Stomach smooth muscle (tissue), 2 donors: ENCODE data around the gene UHRF1.
A peak's percentile ranks its signal among the peaks of the same experiment; 100 is the strongest.
"Not testable (repeated sequence)": the region's sequence is repeated elsewhere in the genome, so short reads cannot be mapped to it uniquely, and the experiment has no call there.

Experiments
- H3K27ac ChIP-seq: one replicate; pipeline ENCODE4 v1.7.0; 2013; ENCODE audit warnings: mild to moderate bottlenecking, low read length, inconsistent platforms
- H3K27me3 ChIP-seq, 2 donors: one replicate each; pipeline ENCODE4 v1.7.0; 2013; ENCODE audit warnings: low read length in 2 of 2; ENCODE audit not compliant: insufficient read depth in 2 of 2, control insufficient read depth in 1 of 2
- H3K36me3 ChIP-seq, 2 donors: one replicate each; pipeline ENCODE4 v1.7.0; 2013; ENCODE audit warnings: low read length in 2 of 2; ENCODE audit not compliant: control insufficient read depth in 2 of 2, insufficient read depth in 2 of 2
- H3K4me1 ChIP-seq: one replicate; pipeline ENCODE4 v1.7.0; 2013; ENCODE audit warnings: low read length; ENCODE audit not compliant: control insufficient read depth, insufficient read depth
- H3K4me3 ChIP-seq, 2 donors: one replicate each; pipeline ENCODE4 v1.7.0; 2013; ENCODE audit warnings: low read length in 2 of 2
- H3K9ac ChIP-seq, 2 donors: one replicate each; pipeline ENCODE4 v1.7.0; 2013; ENCODE audit warnings: low read length in 2 of 2, mild to moderate bottlenecking in 1 of 2
- H3K9me3 ChIP-seq, 2 donors: one replicate each; pipeline ENCODE4 v1.7.0; 2013; ENCODE audit warnings: low read length in 2 of 2; ENCODE audit not compliant: control insufficient read depth in 2 of 2
- donor health status: healthy.
- donor health status: Pancreatic carcinoma.

Gene UHRF1

GRCh38 chr19:4877753-4878490 is 31.4 kb upstream of the UHRF1 start:
- Histone ChIP-seq H3K4me1 (peaks cover 11% of the 10 kb centered on the region), H3K4me3 (peak overlapping the region; percentile 19 to 35), H3K27ac (peak overlapping the region; percentile 66), H3K9me3 (no peaks in the 10 kb centered on the region), H3K9ac (peak overlapping the region in 1 of 2 donors; percentile 9), H3K27me3 (no peaks in the 10 kb centered on the region), H3K36me3 (no peaks in the 10 kb centered on the region)

- Histone ChIP-seq H3K27ac (peak overlapping the region; percentile 66), H3K4me1 (peaks cover 11% of the 10 kb centered on the region), H3K27me3 (no peaks in the 10 kb centered on the region), H3K9me3 (no peaks in the 10 kb centered on the region), H3K4me3 (peak overlapping the region in 1 of 2 donors; percentile 19), H3K36me3 (no peaks in the 10 kb centered on the region), H3K9ac (peak overlapping the region in 1 of 2 donors; percentile 9)
Observed at GRCh38 chr19:4878491-4878968, 30.8 kb upstream of the UHRF1 start.

GRCh38 chr19:4879041-4879440 is 30.3 kb upstream of the UHRF1 start:
- H3K4me3 ChIP-seq, result no peak overlapping the region
- H3K36me3 ChIP-seq, result no peaks in the 10 kb centered on the region
- H3K9me3 ChIP-seq, result no peaks in the 10 kb centered on the region
- no peaks in the 10 kb centered on the region for H3K27me3 ChIP-seq
- no peak overlapping the region for H3K9ac ChIP-seq
- H3K27ac ChIP-seq, result no peak overlapping the region
- H3K4me1 ChIP-seq, result peaks cover 11% of the 10 kb centered on the region

GRCh38 chr19:4882874-4883273 is 26.4 kb upstream of the UHRF1 start:
- not testable (repeated sequence) for H3K9me3 ChIP-seq, H3K36me3 ChIP-seq, H3K4me1 ChIP-seq, H3K27me3 ChIP-seq, H3K27ac ChIP-seq, H3K9ac ChIP-seq, H3K4me3 ChIP-seq

GRCh38 chr19:4884993-4885392 is 24.3 kb upstream of the UHRF1 start:
- H3K4me3 ChIP-seq, H3K36me3 ChIP-seq, H3K27me3 ChIP-seq, H3K4me1 ChIP-seq, H3K9ac ChIP-seq, H3K27ac ChIP-seq, H3K9me3 ChIP-seq: not testable (repeated sequence)

GRCh38 chr19:4887803-4888202 is 21.5 kb upstream of the UHRF1 start:
- not testable (repeated sequence) for H3K9me3 ChIP-seq, H3K27ac ChIP-seq, H3K9ac ChIP-seq, H3K27me3 ChIP-seq, H3K4me3 ChIP-seq, H3K36me3 ChIP-seq, H3K4me1 ChIP-seq

- no peaks in the 10 kb centered on the region for H3K9me3 ChIP-seq
- H3K27ac ChIP-seq, result no peak overlapping the region
- H3K4me1 ChIP-seq, result no peaks in the 10 kb centered on the region
- H3K4me3 ChIP-seq, result no peak overlapping the region
- peaks cover 4 to 6% of the 10 kb centered on the region in 2 donors for H3K27me3 ChIP-seq
- H3K36me3 ChIP-seq, result no peaks in the 10 kb centered on the region
- H3K9ac ChIP-seq, result no peak overlapping the region
Observed at GRCh38 chr19:4889034-4889815, 20.1 kb upstream of the UHRF1 start.

- H3K9ac ChIP-seq, result no peak overlapping the region
- no peaks in the 10 kb centered on the region for H3K4me1 ChIP-seq
- H3K27ac ChIP-seq, result no peak overlapping the region
Observed at GRCh38 chr19:4891066-4891465, 18.2 kb upstream of the UHRF1 start.

GRCh38 chr19:4892962-4893361 is 16.3 kb upstream of the UHRF1 start:
- H3K4me1 ChIP-seq, H3K9me3 ChIP-seq, H3K4me3 ChIP-seq, H3K27ac ChIP-seq, H3K36me3 ChIP-seq, H3K9ac ChIP-seq, H3K27me3 ChIP-seq: not testable (repeated sequence)

More at GRCh38 chr19:4891066-4891465, 18.2 kb upstream of the UHRF1 start:
- Histone ChIP-seq H3K9me3 (no peaks in the 10 kb centered on the region), H3K36me3 (no peaks in the 10 kb centered on the region), H3K27me3 (peaks cover 4 to 6% of the 10 kb centered on the region in 2 donors), H3K4me3 (no peak overlapping the region)

GRCh38 chr19:4896372-4896771 is 12.9 kb upstream of the UHRF1 start:
- Histone ChIP-seq H3K27me3 (peaks cover 0 to 1% of the 10 kb centered on the region in 2 donors), H3K4me3 (no peak overlapping the region), H3K9me3 (no peaks in the 10 kb centered on the region), H3K4me1 (no peaks in the 10 kb centered on the region), H3K27ac (no peak overlapping the region), H3K9ac (no peak overlapping the region), H3K36me3 (no peaks in the 10 kb centered on the region)

- H3K9ac ChIP-seq, result no peak overlapping the region
- no peaks in the 10 kb centered on the region for H3K4me1 ChIP-seq
- H3K27me3 ChIP-seq, result no peaks in the 10 kb centered on the region
- H3K4me3 ChIP-seq, result no peak overlapping the region
- no peaks in the 10 kb centered on the region for H3K36me3 ChIP-seq
- H3K9me3 ChIP-seq, result no peaks in the 10 kb centered on the region
- no peak overlapping the region for H3K27ac ChIP-seq
Observed at GRCh38 chr19:4897146-4897545, 12.2 kb upstream of the UHRF1 start.
